ENCODE results near the gene LCA5. TPM values are rescaled to one million over a fixed set of nuclear protein-coding genes. Genes with fewer than 3 reads are reported as not detected.
"Not testable (repeated sequence)": the region's sequence is repeated elsewhere in the genome, so short reads cannot be mapped to it uniquely, and the experiment has no call there.

Gene LCA5
- total and polyA plus RNA-seq, 2 donors (not counting 3 experiments of a cell fraction or from before 2014, with no cell fraction given) = 0.57 to 4.2 TPM

- H3K27ac ChIP-seq (ENCODE audit: insufficient read depth, low read depth, low read length) = peak overlapping the region; percentile 73
- H3K36me3 ChIP-seq (ENCODE audit: control insufficient read depth in 2 of 2, extremely low read depth in 1 of 2, insufficient read depth in 2 of 2, low read length in 2 of 2) = no peaks in the 10 kb centered on the region
- BruUV-seq (replicated peaks) = no TSS peak
- no peaks in the 10 kb centered on the region for H3K9me3 ChIP-seq (replicated peaks; ENCODE audit: control insufficient read depth, insufficient read depth, low read length)
- DNase-seq (ENCODE audit: low read depth, low spot score) (no peak), FAIRE-seq (no peak)
- no peaks in the 10 kb centered on the region for H3K9me1 ChIP-seq (replicated peaks; ENCODE audit: control insufficient read depth, extremely low read depth, insufficient read depth, low read length)
- H3K4me3 ChIP-seq (replicated peaks in 1 of 3; ENCODE audit: insufficient read depth in 1 of 3, low read depth in 1 of 3, low read length in 3 of 3) = peak overlapping the region; percentile 66 to 94 (median 79)
- no peaks in the 10 kb centered on the region for H3K27me3 ChIP-seq (ENCODE audit: control insufficient read depth in 2 of 2, insufficient read depth in 2 of 2, low read length in 2 of 2)
- H3K4me1 ChIP-seq (ENCODE audit: control insufficient read depth, extremely low read depth, insufficient read depth, low read length) = peaks cover 12% of the 10 kb centered on the region
- peak overlapping the region; percentile 97 for H2AFZ ChIP-seq (ENCODE audit: low read depth, low read length)
- dilution Hi-C loops (cut with MboI; ENCODE audit: extremely low pct_ligation_motif_present, low sequenced_read_pairs) = no loop called here
- CTCF ChIA-PET = interaction anchor here (1.2 to 1.7 kb wide), 4 partner anchors 9 to 726 kb away, joined by 3 to 7 read pairs (median 4); no protein-coding TSS in a partner anchor
- POLR2A ChIA-PET = interaction anchor here (1.4 kb wide), 1 partner anchor 8 kb away, joined by 5 read pairs; no protein-coding TSS in a partner anchor
- intact Hi-C loops (cut with micrococcal nuclease) = no loop called here
- peaks cover 4% of the 10 kb centered on the region for H3K79me2 ChIP-seq (ENCODE audit: control insufficient read depth, insufficient read depth, low read length)
- no peaks in the 10 kb centered on the region for H4K20me1 ChIP-seq (replicated peaks; ENCODE audit: control insufficient read depth, extremely low read depth, insufficient read depth, low read length)
- peak overlapping the region; percentile 95 for H3K9ac ChIP-seq (replicated peaks; ENCODE audit: extremely low read depth, insufficient read depth, low read length)
- H3K4me2 ChIP-seq (ENCODE audit: insufficient read depth, low read length) = peak overlapping the region; percentile 99
- no peak for TF ChIP-seq FOS (IDR thresholded peaks at IDR 0.05; ENCODE audit: borderline replicate concordance, insufficient read depth, low read length)
- TF ChIP-seq MYC (IDR thresholded peaks at IDR 0.05; ENCODE audit: low read depth, low read length) = no peak
- TF ChIP-seq CTCF (IDR thresholded peaks at IDR 0.05; ENCODE audit: extremely low read depth in 1 of 2, insufficient read depth in 1 of 2, low read depth in 1 of 2, low read length in 2 of 2) = no peak
- no peak for TF ChIP-seq GATA2 (IDR thresholded peaks at IDR 0.05; ENCODE audit: insufficient read depth, insufficient read length, low read depth, low read length)
- TF ChIP-seq MAX (IDR thresholded peaks at IDR 0.05; ENCODE audit: insufficient read depth, insufficient read length) = no peak
- TF ChIP-seq POLR2AphosphoS5 (IDR thresholded peaks at IDR 0.05; ENCODE audit: insufficient read depth, low read depth, low read length) = no peak
- no peak for TF ChIP-seq POLR2A (IDR thresholded peaks at IDR 0.05; ENCODE audit: low read depth, low read length)
Observed at GRCh38 chr6:79536585-79536953, 661 bp downstream of the LCA5 start.

GRCh38 chr6:79529567-79529966, 7.7 kb downstream of the LCA5 start:
- H3K79me2 ChIP-seq (ENCODE audit: control insufficient read depth, insufficient read depth, low read length); DNase-seq (ENCODE audit: low read depth, low spot score); H3K36me3 ChIP-seq (ENCODE audit: control insufficient read depth in 2 of 2, extremely low read depth in 1 of 2, insufficient read depth in 2 of 2, low read length in 2 of 2); H4K20me1 ChIP-seq (replicated peaks; ENCODE audit: control insufficient read depth, extremely low read depth, insufficient read depth, low read length); H3K4me3 ChIP-seq (replicated peaks in 1 of 3; ENCODE audit: insufficient read depth in 1 of 3, low read depth in 1 of 3, low read length in 3 of 3); H3K9me1 ChIP-seq (replicated peaks; ENCODE audit: control insufficient read depth, extremely low read depth, insufficient read depth, low read length); H3K4me2 ChIP-seq (ENCODE audit: insufficient read depth, low read length); H3K27me3 ChIP-seq (ENCODE audit: control insufficient read depth in 2 of 2, insufficient read depth in 2 of 2, low read length in 2 of 2); intact Hi-C loops (cut with micrococcal nuclease); BruUV-seq (replicated peaks); H3K27ac ChIP-seq (ENCODE audit: insufficient read depth, low read depth, low read length); H3K9me3 ChIP-seq (replicated peaks; ENCODE audit: control insufficient read depth, insufficient read depth, low read length); FAIRE-seq; dilution Hi-C loops (cut with MboI; ENCODE audit: extremely low pct_ligation_motif_present, low sequenced_read_pairs); H3K9ac ChIP-seq (replicated peaks; ENCODE audit: extremely low read depth, insufficient read depth, low read length); H2AFZ ChIP-seq (ENCODE audit: low read depth, low read length); H3K4me1 ChIP-seq (ENCODE audit: control insufficient read depth, extremely low read depth, insufficient read depth, low read length); POLR2A ChIA-PET; CTCF ChIA-PET: not testable (repeated sequence)

Measured in endothelial cell of umbilical vein (primary cell).